Calu3 (cell line): Measurements from ENCODE around the gene BAD. TPM values are rescaled to one million over a fixed set of nuclear protein-coding genes. Genes with fewer than 3 reads are reported as not detected.

Experiments
- BruUV-seq: library from RNA; stranded (reverse); fragments of 400-500 nt; replicated peaks from 2 replicates; lab custom pipeline; 2021; lab: Mats Ljungman, UMichigan
- CTCF ChIA-PET: fragments of 300-600 bp; sonication (Branson Sonifier 250); formaldehyde crosslinking; loops from one replicate; lab custom pipeline; 2022; ENCODE audit warnings: antibody characterized with exemption; lab: Charles Lee
- DNase-seq: peaks from one replicate; pipeline ENCODE4 v3.0.0; 2022
- H3K27ac Mint-ChIP-seq: one replicate; pipeline ENCODE4 v1.8.0; 2022; ENCODE audit warnings: mixed read lengths; ENCODE audit not compliant: unreplicated experiment
- H3K27me3 Mint-ChIP-seq: one replicate; pipeline ENCODE4 v1.8.0; 2022; ENCODE audit warnings: mixed read lengths; ENCODE audit not compliant: unreplicated experiment
- H3K36me3 Mint-ChIP-seq: one replicate; pipeline ENCODE4 v1.8.0; 2022; ENCODE audit warnings: mild to moderate bottlenecking, moderate library complexity, mixed read lengths; ENCODE audit not compliant: insufficient read depth, unreplicated experiment
- H3K4me1 Mint-ChIP-seq: one replicate; pipeline ENCODE4 v1.8.0; 2022; ENCODE audit warnings: mild to moderate bottlenecking, low read depth, mixed read lengths; ENCODE audit not compliant: unreplicated experiment
- H3K4me3 Mint-ChIP-seq: one replicate; pipeline ENCODE4 v1.8.0; 2022; ENCODE audit warnings: mild to moderate bottlenecking, low read depth, moderate library complexity, mixed read lengths; ENCODE audit not compliant: unreplicated experiment
- H3K9me3 Mint-ChIP-seq: one replicate; pipeline ENCODE4 v1.8.0; 2022; ENCODE audit warnings: low read depth, mixed read lengths; ENCODE audit not compliant: unreplicated experiment
- intact Hi-C: fragments of 100-400 bp; cut with micrococcal nuclease; formaldehyde crosslinking; loops from one replicate; pipeline ENCODE4 v1.10.0; 2022; ENCODE audit not compliant: unreplicated experiment
- total RNA-seq: library from RNA; stranded (reverse); gene quantifications from 2 replicates; pipeline ENCODE4 v1.2.3, GENCODE V29; 2022
- TF ChIP-seq, protein P1 (sequence below): fragments of 200-600 bp; IDR thresholded peaks from one replicate; pipeline ENCODE4 v1.8.0; 2022; ENCODE audit warnings: antibody characterized with exemption; ENCODE audit not compliant: unreplicated experiment

BAD gene
- total RNA-seq, 1 experiment from 2014 or later, result 30.2 TPM

DNA sequence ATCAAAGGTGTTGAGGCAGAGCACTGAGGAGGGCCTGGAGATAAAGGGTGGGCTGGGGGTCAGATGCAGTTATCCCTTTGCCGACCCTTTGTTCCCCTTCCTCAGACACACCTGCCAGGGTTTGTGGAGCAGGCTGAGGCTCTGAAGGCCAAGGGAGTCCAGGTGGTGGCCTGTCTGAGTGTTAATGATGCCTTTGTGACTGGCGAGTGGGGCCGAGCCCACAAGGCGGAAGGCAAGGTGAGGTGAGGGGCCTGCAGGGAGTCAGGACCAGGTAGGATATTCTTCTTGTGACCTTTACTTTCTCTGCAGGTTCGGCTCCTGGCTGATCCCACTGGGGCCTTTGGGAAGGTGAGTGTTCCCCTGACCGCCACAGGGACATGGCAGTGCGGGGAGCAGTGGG is 36.1 kb upstream of the BAD start:
- Mint-ChIP-seq H3K36me3 (peaks cover 70% of the 10 kb centered on the region), H3K9me3 (no peaks in the 10 kb centered on the region), H3K4me1 (peaks cover 27% of the 10 kb centered on the region), H3K4me3 (no peak overlapping the region), H3K27ac (no peak overlapping the region), H3K27me3 (no peaks in the 10 kb centered on the region)
- BruUV-seq, result no TSS peak
- CTCF ChIA-PET, result no interaction called here
- intact Hi-C loops, result no loop called here
- DNase-seq, result no peak
- TF ChIP-seq, protein P1, sequence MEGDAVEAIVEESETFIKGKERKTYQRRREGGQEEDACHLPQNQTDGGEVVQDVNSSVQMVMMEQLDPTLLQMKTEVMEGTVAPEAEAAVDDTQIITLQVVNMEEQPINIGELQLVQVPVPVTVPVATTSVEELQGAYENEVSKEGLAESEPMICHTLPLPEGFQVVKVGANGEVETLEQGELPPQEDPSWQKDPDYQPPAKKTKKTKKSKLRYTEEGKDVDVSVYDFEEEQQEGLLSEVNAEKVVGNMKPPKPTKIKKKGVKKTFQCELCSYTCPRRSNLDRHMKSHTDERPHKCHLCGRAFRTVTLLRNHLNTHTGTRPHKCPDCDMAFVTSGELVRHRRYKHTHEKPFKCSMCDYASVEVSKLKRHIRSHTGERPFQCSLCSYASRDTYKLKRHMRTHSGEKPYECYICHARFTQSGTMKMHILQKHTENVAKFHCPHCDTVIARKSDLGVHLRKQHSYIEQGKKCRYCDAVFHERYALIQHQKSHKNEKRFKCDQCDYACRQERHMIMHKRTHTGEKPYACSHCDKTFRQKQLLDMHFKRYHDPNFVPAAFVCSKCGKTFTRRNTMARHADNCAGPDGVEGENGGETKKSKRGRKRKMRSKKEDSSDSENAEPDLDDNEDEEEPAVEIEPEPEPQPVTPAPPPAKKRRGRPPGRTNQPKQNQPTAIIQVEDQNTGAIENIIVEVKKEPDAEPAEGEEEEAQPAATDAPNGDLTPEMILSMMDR, result no peak

DNA sequence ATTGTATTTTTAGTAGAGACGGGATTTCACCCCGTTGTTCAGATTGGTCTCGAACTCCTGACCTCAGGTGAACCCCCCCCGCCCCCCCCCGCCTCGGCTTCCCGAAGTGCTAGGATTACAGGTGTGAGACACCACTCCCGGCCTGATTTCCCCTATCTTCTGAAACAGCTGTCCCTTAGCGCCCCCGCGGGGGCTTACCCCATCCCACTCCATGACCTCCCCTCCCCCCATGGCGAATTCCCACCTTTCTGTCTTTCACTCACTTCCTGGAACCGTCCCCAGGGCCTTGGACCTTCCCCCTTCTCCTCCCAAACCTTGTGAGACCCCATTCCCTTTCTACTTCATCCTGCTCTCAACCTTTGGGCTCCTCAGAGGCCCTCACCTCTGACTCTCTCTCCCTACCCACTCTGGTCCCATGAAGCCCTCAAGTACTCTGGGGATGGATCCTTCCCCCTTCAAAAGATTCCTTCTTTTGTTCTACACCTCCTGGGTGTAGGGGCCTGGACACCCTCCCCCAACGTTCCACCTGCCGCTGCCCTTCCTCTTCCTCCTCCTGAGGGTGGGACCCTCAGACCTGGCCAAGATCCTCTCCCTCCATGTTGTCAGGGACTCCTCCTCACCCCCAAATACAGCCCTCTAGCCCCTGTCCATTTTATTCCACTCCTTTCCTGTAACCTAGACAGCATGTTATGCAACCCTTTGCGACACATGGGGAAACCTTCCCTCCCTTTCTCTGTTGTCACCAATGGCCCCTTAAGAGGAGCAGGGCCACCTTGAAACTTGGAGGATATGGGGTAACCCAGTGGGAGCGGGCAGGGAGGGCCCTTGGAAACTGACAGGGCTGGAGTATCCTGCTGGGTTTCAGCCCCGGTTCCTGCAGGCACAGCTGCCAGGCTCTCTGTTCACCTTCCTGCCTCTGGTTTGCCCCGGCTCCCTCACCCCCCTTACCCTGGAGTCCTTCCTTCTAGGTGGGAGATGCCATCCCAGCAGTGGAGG is 34.6 kb upstream of the BAD start:
- Mint-ChIP-seq H3K4me1 (peaks cover 27% of the 10 kb centered on the region), H3K27me3 (no peaks in the 10 kb centered on the region), H3K27ac (peak overlapping the region; percentile 99), H3K36me3 (peaks cover 82% of the 10 kb centered on the region), H3K9me3 (no peaks in the 10 kb centered on the region), H3K4me3 (peak overlapping the region; percentile 98)
- CTCF ChIA-PET, result interaction anchor here (0.6 to 3.7 kb wide), 4 partner anchors 13 to 34 kb away, joined by 3 to 168 read pairs (median 42); no protein-coding TSS in a partner anchor
- TF ChIP-seq, protein P1, result no peak
- intact Hi-C loops, result no loop called here
- BruUV-seq, result TSS peak; percentile 43
- DNase-seq, result no peak

DNA sequence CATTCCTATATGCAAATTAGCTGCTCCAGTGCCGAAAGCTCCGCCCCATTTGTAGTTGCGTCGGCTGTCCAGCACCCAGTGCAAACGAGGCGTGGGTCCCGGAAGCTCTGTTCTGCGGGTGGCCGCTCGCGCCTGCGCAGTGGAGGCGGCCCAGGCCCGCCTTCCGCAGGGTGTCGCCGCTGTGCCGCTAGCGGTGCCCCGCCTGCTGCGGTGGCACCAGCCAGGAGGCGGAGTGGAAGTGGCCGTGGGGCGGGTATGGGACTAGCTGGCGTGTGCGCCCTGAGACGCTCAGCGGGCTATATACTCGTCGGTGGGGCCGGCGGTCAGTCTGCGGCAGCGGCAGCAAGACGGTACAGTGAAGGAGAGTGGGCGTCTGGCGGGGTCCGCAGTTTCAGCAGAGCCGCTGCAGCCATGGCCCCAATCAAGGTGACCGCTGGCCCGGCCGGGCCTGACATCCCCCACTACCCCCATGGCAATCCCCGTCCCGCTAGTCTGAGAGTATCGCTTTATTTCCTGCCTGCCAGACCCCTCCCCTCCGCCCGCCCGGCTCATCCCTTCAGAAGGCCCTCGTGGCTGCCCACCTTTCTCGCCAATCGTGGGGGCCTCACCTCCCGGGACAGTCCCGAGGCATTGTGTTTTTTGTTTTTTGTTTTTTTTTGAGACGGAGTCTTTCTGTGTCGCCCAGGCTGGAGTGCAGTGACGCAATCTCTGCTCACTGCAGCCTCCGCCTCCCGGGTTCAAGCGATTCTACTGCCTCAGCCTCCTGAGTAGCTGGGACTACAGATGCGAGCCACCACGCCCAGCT is 33.7 kb upstream of the BAD start, which contains the start of gene PRDX5:
PRDX5 (plus strand) TSS at position 161 of the 805 bp plus-strand sequence; CDS start at position 256, 95 bp downstream.
- intact Hi-C loops, result loop anchor here (1.0 kb wide), 1 partner anchor 37 kb away; no protein-coding TSS in a partner anchor
- BruUV-seq, result no TSS peak
- DNase-seq, result peak; percentile 97
- H3K9me3 Mint-ChIP-seq, result no peaks in the 10 kb centered on the region
- TF ChIP-seq, protein P1, result no peak
- H3K4me1 Mint-ChIP-seq, result peaks cover 29% of the 10 kb centered on the region
- peak within 1 kb of the TSS; percentile 99 for H3K27ac Mint-ChIP-seq
- peak within 1 kb of the TSS; percentile 98 for H3K4me3 Mint-ChIP-seq
- H3K27me3 Mint-ChIP-seq, result no peaks in the 10 kb centered on the region
- H3K36me3 Mint-ChIP-seq, result peaks cover 83% of the 10 kb centered on the region
- CTCF ChIA-PET, result interaction anchor here (0.6 to 3.7 kb wide), 19 partner anchors 13 to 370 kb away, joined by 3 to 168 read pairs (median 5); partner anchors contain the start of genes BAD, ESRRA and STIP1
